SK-N-MC (cell line): ENCODE data around the gene CDK6.

Experiments
- EZH2 ChIP-seq: fragments of 200-600 bp; sonication (generic); IDR thresholded peaks from one replicate; pipeline ENCODE4 v1.6.1; 2017; ENCODE audit warnings: antibody characterized with exemption
- POLR2AphosphoS5 ChIP-seq: IDR thresholded peaks from 2 replicates; pipeline ENCODE4 v1.6.1; 2012; ENCODE audit warnings: mild to moderate bottlenecking, low read depth, low read length, borderline replicate concordance

DNA sequence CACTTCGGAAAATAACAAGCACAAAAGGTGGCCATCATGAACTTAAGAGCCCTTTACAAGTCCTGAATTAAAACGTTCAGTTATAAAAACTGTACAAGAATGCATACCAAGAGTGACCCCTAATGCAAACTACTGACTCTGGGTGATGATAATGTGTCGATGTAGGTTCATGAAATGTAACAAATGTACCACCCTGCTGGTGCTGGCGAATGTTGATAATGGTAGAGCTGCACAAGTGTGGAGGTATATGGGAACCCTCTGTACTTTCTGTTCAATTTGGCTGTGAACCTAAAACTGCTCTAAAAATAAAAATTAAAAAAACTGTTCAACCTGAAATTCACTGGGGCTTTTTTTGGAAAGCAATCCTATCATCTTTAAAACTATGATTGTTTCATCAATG lies 249.5 kb downstream of the CDK6 start:
- TF ChIP-seq POLR2AphosphoS5 (no peak), EZH2 (no peak)
